ENCODE results near the gene LYRM4.
"Not testable (repeated sequence)": the region's sequence is repeated elsewhere in the genome, so short reads cannot be mapped to it uniquely, and the experiment has no call there.

The LYRM4 gene

GRCh38 chr6:5121956-5122355 is 138.8 kb downstream of the LYRM4 start:
- no peak for DNase-seq (ENCODE audit: low spot score)

GRCh38 chr6:5121479-5121878 is 139.3 kb downstream of the LYRM4 start:
- no peak for DNase-seq (ENCODE audit: low spot score)

- not testable (repeated sequence) for DNase-seq (ENCODE audit: low spot score)
Observed at GRCh38 chr6:5120543-5120942, 140.2 kb downstream of the LYRM4 start.

- no peak for DNase-seq (ENCODE audit: low spot score)
Observed at GRCh38 chr6:5120011-5120410, 140.7 kb downstream of the LYRM4 start.

GRCh38 chr6:5119090-5119951 is 141.4 kb downstream of the LYRM4 start:
- no peak for DNase-seq (ENCODE audit: low spot score)

- no peak for DNase-seq (ENCODE audit: low spot score)
Observed at GRCh38 chr6:5116243-5116991, 144.3 kb downstream of the LYRM4 start.

GRCh38 chr6:5115168-5115567 is 145.6 kb downstream of the LYRM4 start:
- peak; percentile 53 for DNase-seq (ENCODE audit: low spot score)

GRCh38 chr6:5113096-5113495 is 147.7 kb downstream of the LYRM4 start:
- no peak for DNase-seq (ENCODE audit: low spot score)

- DNase-seq (ENCODE audit: low spot score): no peak
Observed at GRCh38 chr6:5112066-5112799, 148.5 kb downstream of the LYRM4 start.

GRCh38 chr6:5111626-5112025 is 149.1 kb downstream of the LYRM4 start:
- no peak for DNase-seq (ENCODE audit: low spot score)

GRCh38 chr6:5110246-5110645 is 150.5 kb downstream of the LYRM4 start:
- no peak for DNase-seq (ENCODE audit: low spot score)

GRCh38 chr6:5109436-5109835 is 151.3 kb downstream of the LYRM4 start:
- DNase-seq (ENCODE audit: low spot score): no peak

GRCh38 chr6:5108536-5109150 is 152.1 kb downstream of the LYRM4 start:
- DNase-seq (ENCODE audit: low spot score): no peak

GRCh38 chr6:5108068-5108467 is 152.7 kb downstream of the LYRM4 start:
- DNase-seq (ENCODE audit: low spot score): no peak

GRCh38 chr6:5107341-5107740 is 153.4 kb downstream of the LYRM4 start:
- DNase-seq (ENCODE audit: low spot score): no peak

- no peak for DNase-seq (ENCODE audit: low spot score)
Observed at GRCh38 chr6:5105146-5105545, 155.6 kb downstream of the LYRM4 start.

- DNase-seq (ENCODE audit: low spot score): no peak
Observed at GRCh38 chr6:5104667-5105066, 156.1 kb downstream of the LYRM4 start.

- no peak for DNase-seq (ENCODE audit: low spot score)
Observed at GRCh38 chr6:5103250-5103649, 157.5 kb downstream of the LYRM4 start.

GRCh38 chr6:5102267-5102970 is 158.3 kb downstream of the LYRM4 start:
- no peak for DNase-seq (ENCODE audit: low spot score)

- no peak for DNase-seq (ENCODE audit: low spot score)
Observed at GRCh38 chr6:5100806-5101205, 159.9 kb downstream of the LYRM4 start.

- no peak for DNase-seq (ENCODE audit: low spot score)
Observed at GRCh38 chr6:5099537-5099936, 161.2 kb downstream of the LYRM4 start.
